ENCODE results near the gene UBL5. TPM values are rescaled to one million over a fixed set of nuclear protein-coding genes. Genes with fewer than 3 reads are reported as not detected.

UBL5 gene
- total RNA-seq, 1 donor from 2014 or later = 335 TPM

GRCh38 chr19:9862938-9863337, 35.2 kb downstream of the UBL5 start:
- Mint-ChIP-seq H3K9me3 (ENCODE audit: low read depth) (no peaks in the 10 kb centered on the region), H3K27me3 (peaks cover 3% of the 10 kb centered on the region), H3K36me3 (ENCODE audit: insufficient read depth) (peaks cover 9% of the 10 kb centered on the region), H3K4me1 (ENCODE audit: low read depth) (no peaks in the 10 kb centered on the region), H3K4me3 (ENCODE audit: low read depth) (no peak overlapping the region), H3K27ac (no peak overlapping the region)
- DNase-seq (ENCODE audit: low spot score, unreplicated experiment) = no peak
- no peak for TF ChIP-seq CTCF (IDR thresholded peaks at IDR 0.05; ENCODE audit: unreplicated experiment)

- Mint-ChIP-seq H3K27ac (no peak overlapping the region), H3K4me3 (ENCODE audit: low read depth) (no peak overlapping the region), H3K4me1 (ENCODE audit: low read depth) (no peaks in the 10 kb centered on the region), H3K27me3 (peaks cover 3% of the 10 kb centered on the region), H3K9me3 (ENCODE audit: low read depth) (no peaks in the 10 kb centered on the region), H3K36me3 (ENCODE audit: insufficient read depth) (peaks cover 5% of the 10 kb centered on the region)
- no peak for TF ChIP-seq CTCF (IDR thresholded peaks at IDR 0.05; ENCODE audit: unreplicated experiment)
- DNase-seq (ENCODE audit: low spot score, unreplicated experiment) = no peak
Measured at GRCh38 chr19:9863759-9864158, 36.0 kb downstream of the UBL5 start.

GRCh38 chr19:9865732-9866501, 38.2 kb downstream of the UBL5 start:
- Mint-ChIP-seq H3K27ac (no peak overlapping the region), H3K27me3 (peaks cover 8% of the 10 kb centered on the region), H3K4me1 (ENCODE audit: low read depth) (no peaks in the 10 kb centered on the region), H3K9me3 (ENCODE audit: low read depth) (no peaks in the 10 kb centered on the region), H3K36me3 (ENCODE audit: insufficient read depth) (peaks cover 3% of the 10 kb centered on the region), H3K4me3 (ENCODE audit: low read depth) (no peak overlapping the region)
- DNase-seq (ENCODE audit: low spot score, unreplicated experiment) = no peak
- no peak for TF ChIP-seq CTCF (IDR thresholded peaks at IDR 0.05; ENCODE audit: unreplicated experiment)

GRCh38 chr19:9868983-9869617, 41.4 kb downstream of the UBL5 start:
- no peak overlapping the region for H3K27ac Mint-ChIP-seq

More at GRCh38 chr19:9868983-9869617, 41.4 kb downstream of the UBL5 start:
- no peaks in the 10 kb centered on the region for H3K36me3 Mint-ChIP-seq (ENCODE audit: insufficient read depth)
- no peaks in the 10 kb centered on the region for H3K9me3 Mint-ChIP-seq (ENCODE audit: low read depth)
- H3K4me1 Mint-ChIP-seq (ENCODE audit: low read depth) = peaks cover 13% of the 10 kb centered on the region
- peaks cover 10% of the 10 kb centered on the region for H3K27me3 Mint-ChIP-seq
- no peak for DNase-seq (ENCODE audit: low spot score, unreplicated experiment)
- no peak for TF ChIP-seq CTCF (IDR thresholded peaks at IDR 0.05; ENCODE audit: unreplicated experiment)
- H3K4me3 Mint-ChIP-seq (ENCODE audit: low read depth) = no peak overlapping the region
